ENCODE results near the gene EVA1C. TPM values are rescaled to one million over a fixed set of nuclear protein-coding genes. Genes with fewer than 3 reads are reported as not detected.
A peak's percentile ranks its signal among the peaks of the same experiment; 100 is the strongest.
"Not testable (repeated sequence)": the region's sequence is repeated elsewhere in the genome, so short reads cannot be mapped to it uniquely, and the experiment has no call there.

EVA1C gene
- total and polyA plus RNA-seq, 5 donors: 18.0 to 39.8 (median 21.2) TPM

DNA sequence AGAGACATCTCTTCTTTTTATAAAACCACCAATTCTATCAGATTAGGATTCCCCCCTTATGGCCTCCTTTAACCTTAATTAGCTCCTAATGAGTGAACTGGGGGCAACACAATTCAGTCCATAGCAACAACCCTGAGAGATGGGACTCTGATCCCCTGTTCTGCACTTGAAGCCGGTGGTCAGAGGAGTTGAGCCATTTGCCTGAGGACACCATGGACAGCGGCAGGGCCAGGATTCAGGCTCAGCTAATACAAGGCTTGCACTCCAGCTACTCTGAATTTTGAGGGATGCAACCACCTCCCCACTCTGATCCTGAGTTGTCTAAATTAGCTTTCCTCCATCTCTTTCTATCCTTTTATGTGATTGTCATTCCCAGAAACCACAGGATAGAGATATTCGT is 93.3 kb downstream of the EVA1C start:
- DNase-seq; intact Hi-C loops (cut with DNase I); ATAC-seq; H3K27me3 ChIP-seq (ENCODE audit: control insufficient read depth, insufficient read depth); H3K4me1 ChIP-seq (ENCODE audit: control insufficient read depth, insufficient read depth, low read length); H3K9me3 ChIP-seq (ENCODE audit: control insufficient read depth, low read length); H3K27ac ChIP-seq (ENCODE audit: low read length); H3K4me3 ChIP-seq (ENCODE audit: low read length): not testable (repeated sequence)
- WGBS: 89% methylated on average over 3 of the region's 3 CpGs

DNA sequence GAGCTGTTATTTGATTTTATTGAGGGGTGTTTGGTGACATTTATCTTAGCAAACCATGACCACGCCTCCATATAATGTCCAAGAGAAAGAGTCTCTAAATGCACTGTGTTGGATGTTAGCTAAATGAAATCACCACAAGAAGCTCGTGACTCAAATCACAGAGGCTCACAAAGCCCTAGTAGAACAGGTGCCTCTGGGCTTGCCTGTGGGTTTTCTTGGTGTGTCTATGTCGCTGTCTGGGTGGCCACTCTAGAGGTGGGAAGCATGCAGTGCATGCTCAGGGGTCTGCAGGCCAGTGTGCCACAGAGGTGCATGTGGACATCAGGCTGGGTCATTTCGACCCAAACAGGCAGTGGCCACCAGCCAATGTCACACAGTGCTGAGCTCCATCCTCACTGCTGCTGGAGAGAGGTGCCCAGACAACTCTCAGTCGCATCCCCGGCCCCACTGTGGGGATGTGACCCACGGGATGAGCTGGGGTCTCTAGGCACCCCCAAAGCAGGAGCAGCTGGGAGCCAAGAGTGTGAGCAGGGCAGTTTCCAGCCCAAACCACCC is 94.0 kb downstream of the EVA1C start:
- H3K4me1 ChIP-seq (ENCODE audit: control insufficient read depth, insufficient read depth, low read length); DNase-seq; H3K27ac ChIP-seq (ENCODE audit: low read length); ATAC-seq; intact Hi-C loops (cut with DNase I); H3K27me3 ChIP-seq (ENCODE audit: control insufficient read depth, insufficient read depth); H3K9me3 ChIP-seq (ENCODE audit: control insufficient read depth, low read length); H3K4me3 ChIP-seq (ENCODE audit: low read length): not testable (repeated sequence)
- 93% methylated on average over 7 of the region's 7 CpGs for WGBS

DNA sequence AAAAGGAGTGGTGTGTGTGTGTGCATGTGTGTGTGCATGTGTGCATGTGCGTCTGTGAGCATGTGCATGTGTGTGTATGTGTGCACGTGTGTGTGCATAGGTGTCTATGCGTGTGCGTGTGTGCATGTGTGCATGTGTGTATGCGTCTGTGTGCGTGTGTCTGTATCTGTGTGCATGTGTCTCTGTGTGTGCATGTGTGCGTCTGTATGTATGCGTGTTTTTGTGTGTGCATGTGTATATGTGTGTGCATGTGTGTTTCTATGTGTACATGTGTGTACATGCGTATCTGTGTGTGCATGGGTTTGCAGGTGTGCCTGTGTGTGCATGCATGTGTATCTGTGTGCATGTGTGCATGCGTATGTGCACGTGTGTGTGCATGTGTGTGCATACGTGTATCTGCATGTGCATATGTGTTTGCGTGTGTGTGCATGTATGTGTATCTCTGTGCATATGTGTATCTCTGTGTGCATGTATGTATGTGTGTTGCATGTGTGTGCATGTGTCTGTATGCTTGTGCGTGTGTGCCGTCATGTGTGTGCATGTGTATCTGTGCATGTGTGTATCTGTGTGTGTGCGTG is 94.9 kb downstream of the EVA1C start:
- H3K27ac ChIP-seq (ENCODE audit: low read length): no peak overlapping the region
- peak; percentile 35 to 48 for ATAC-seq
- intact Hi-C loops (cut with DNase I): no loop called here
- peaks cover 6% of the 10 kb centered on the region for H3K4me1 ChIP-seq (ENCODE audit: control insufficient read depth, insufficient read depth, low read length)
- no peak for DNase-seq
- 92% methylated on average over 16 of the region's 16 CpGs for whole genome bisulfite sequencing
- H3K9me3 ChIP-seq (ENCODE audit: control insufficient read depth, low read length): no peaks in the 10 kb centered on the region
- no peaks in the 10 kb centered on the region for H3K27me3 ChIP-seq (ENCODE audit: control insufficient read depth, insufficient read depth)
- H3K4me3 ChIP-seq (ENCODE audit: low read length): no peak overlapping the region

DNA sequence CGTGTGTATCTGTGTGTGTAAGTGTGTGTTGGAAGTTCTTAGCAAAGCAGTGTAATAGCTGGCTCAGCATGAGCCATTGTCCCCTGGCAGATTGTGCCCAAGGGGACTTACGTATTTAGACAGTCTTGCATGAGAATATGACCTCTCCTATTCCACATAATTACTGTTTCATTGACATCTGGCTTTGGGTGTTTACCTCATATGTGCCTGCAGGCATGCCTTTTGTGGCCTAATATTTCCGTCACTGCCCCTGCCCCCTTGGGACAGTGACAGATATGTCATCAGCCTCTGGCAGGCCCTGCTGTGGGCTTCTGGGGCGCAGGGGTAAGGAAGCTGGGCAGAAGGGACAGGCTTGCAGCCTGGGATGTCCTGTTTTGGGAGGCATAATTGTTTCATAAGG is 95.5 kb downstream of the EVA1C start:
- H3K4me1 ChIP-seq (ENCODE audit: control insufficient read depth, insufficient read depth, low read length); H3K27me3 ChIP-seq (ENCODE audit: control insufficient read depth, insufficient read depth); intact Hi-C loops (cut with DNase I); H3K9me3 ChIP-seq (ENCODE audit: control insufficient read depth, low read length); H3K4me3 ChIP-seq (ENCODE audit: low read length): not testable (repeated sequence)
- WGBS: 42% methylated on average over 4 of the region's 4 CpGs
- peak overlapping the region; percentile 72 for H3K27ac ChIP-seq (ENCODE audit: low read length)
- peak in 1 of 2 donors; percentile 54 for ATAC-seq
- DNase-seq: peak in 1 of 3 donors; percentile 58

DNA sequence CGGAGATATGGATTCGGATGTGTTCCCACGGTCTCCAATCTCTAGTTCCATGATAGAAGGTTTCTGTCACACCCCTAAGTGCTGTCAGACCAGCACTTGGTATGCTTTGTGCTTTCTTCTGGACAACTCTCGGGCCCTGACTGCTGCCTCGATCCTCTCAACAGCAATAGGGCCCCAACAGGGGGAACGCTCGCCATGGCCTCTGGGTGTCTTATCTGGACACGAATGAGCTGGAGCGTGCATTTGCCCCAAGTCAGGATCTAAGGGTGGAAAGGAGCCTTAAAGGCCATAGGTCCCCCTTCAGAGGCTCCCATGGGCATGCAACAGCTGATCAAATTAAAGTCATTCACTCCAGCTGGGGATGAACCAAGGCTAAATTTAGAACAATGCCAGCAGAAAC is 96.1 kb downstream of the EVA1C start:
- peaks cover 6% of the 10 kb centered on the region for H3K4me1 ChIP-seq (ENCODE audit: control insufficient read depth, insufficient read depth, low read length)
- H3K4me3 ChIP-seq (ENCODE audit: low read length): no peak overlapping the region
- peak in 2 of 3 donors; percentile 48 to 67 for DNase-seq
- peak overlapping the region; percentile 72 for H3K27ac ChIP-seq (ENCODE audit: low read length)
- intact Hi-C loops (cut with DNase I): no loop called here
- WGBS: 42% methylated on average over 9 of the region's 9 CpGs
- no peaks in the 10 kb centered on the region for H3K27me3 ChIP-seq (ENCODE audit: control insufficient read depth, insufficient read depth)
- ATAC-seq: no peak
- H3K9me3 ChIP-seq (ENCODE audit: control insufficient read depth, low read length): no peaks in the 10 kb centered on the region

DNA sequence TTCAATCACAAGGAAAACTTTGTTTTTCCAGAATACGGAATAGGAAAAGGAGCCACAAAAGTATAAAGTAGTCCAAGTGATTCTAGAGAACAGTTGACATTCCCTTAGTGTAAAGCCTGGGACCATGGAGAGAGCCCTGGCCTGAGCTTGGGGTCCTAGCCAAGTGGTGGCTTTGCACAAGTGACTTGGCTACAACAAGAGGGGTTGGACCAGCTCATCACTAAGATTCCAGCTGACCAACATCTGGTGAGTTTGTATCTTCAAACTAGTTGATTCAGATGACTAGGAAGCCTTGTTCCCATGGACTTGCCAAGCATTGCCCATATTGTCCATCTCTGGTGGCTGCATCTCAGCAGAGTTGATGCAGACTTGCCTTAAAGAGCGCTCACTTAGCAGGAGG is 96.5 kb downstream of the EVA1C start:
- 69% methylated on average over 2 of the region's 2 CpGs for WGBS
- intact Hi-C loops (cut with DNase I); ATAC-seq; H3K27me3 ChIP-seq (ENCODE audit: control insufficient read depth, insufficient read depth); H3K9me3 ChIP-seq (ENCODE audit: control insufficient read depth, low read length); H3K4me3 ChIP-seq (ENCODE audit: low read length); H3K4me1 ChIP-seq (ENCODE audit: control insufficient read depth, insufficient read depth, low read length); DNase-seq: not testable (repeated sequence)
- H3K27ac ChIP-seq (ENCODE audit: low read length): peak overlapping the region; percentile 23

DNA sequence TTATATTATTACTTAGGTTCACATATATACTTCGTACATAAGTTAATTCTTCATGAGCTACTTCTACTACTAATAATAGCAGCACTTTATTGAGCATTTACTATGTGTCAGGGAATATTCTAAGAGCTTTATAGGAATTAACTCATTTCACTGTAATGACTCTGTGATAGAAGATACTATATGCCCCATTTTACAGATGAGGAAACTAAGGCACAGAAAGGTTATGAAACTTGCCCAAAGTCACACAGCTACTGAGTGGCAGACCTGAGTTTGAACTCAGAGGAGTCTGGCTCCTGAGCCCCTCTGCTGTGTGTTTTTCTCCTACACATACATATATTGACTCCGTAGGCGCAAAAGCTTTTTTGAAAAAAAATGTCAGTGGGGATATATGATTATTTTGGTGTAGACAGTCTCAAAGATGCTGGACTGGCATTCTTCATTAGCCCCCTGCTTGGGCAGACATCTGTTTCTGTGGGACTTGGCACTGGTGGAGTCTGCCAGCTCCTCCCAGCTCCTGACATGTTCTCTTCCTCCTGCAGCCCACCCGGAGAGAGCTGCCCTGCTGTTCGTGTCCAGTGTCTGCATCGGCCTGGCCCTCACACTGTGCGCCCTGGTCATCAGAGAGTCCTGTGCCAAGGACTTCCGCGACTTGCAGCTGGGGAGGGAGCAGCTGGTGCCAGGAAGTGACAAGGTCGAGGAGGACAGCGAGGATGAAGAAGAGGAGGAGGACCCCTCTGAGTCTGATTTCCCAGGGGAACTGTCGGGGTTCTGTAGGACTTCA is 102.0 kb downstream of the EVA1C start:
- H3K4me3 ChIP-seq (ENCODE audit: low read length): no peak overlapping the region
- ATAC-seq: no peak
- peaks cover 2% of the 10 kb centered on the region for H3K4me1 ChIP-seq (ENCODE audit: control insufficient read depth, insufficient read depth, low read length)
- intact Hi-C loops (cut with DNase I): no loop called here
- no peaks in the 10 kb centered on the region for H3K9me3 ChIP-seq (ENCODE audit: control insufficient read depth, low read length)
- WGBS: 68% methylated on average over 12 of the region's 12 CpGs
- no peak for DNase-seq
- H3K27me3 ChIP-seq (ENCODE audit: control insufficient read depth, insufficient read depth): no peaks in the 10 kb centered on the region
- no peak overlapping the region for H3K27ac ChIP-seq (ENCODE audit: low read length)

DNA sequence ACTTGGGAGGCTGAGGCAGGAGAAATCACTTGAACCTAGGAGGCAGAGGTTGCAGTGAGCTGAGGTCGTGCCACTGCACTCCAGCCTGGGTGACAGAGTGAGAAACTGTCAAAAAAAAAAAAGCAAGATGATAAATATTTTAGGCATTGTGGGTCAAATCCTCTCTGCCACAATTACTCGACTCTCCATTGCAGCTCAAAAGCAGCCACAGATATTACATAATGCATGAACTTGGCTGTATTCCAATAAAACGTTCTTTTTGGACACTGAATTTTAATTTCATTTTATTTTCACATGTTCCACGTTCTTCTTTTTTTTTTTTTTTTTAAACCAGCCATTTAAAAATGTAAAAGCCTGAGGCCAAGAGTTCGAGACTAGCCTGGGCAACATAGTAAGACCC is 103.4 kb downstream of the EVA1C start:
- DNase-seq: no peak
- Histone ChIP-seq H3K27me3 (ENCODE audit: control insufficient read depth, insufficient read depth) (no peaks in the 10 kb centered on the region), H3K9me3 (ENCODE audit: control insufficient read depth, low read length) (no peaks in the 10 kb centered on the region), H3K27ac (ENCODE audit: low read length) (no peak overlapping the region), H3K4me1 (ENCODE audit: control insufficient read depth, insufficient read depth, low read length) (peaks cover 6% of the 10 kb centered on the region), H3K4me3 (ENCODE audit: low read length) (no peak overlapping the region)
- ATAC-seq: no peak
- WGBS: 30% methylated on average over 5 of the region's 5 CpGs
- intact Hi-C loops (cut with DNase I): no loop called here

DNA sequence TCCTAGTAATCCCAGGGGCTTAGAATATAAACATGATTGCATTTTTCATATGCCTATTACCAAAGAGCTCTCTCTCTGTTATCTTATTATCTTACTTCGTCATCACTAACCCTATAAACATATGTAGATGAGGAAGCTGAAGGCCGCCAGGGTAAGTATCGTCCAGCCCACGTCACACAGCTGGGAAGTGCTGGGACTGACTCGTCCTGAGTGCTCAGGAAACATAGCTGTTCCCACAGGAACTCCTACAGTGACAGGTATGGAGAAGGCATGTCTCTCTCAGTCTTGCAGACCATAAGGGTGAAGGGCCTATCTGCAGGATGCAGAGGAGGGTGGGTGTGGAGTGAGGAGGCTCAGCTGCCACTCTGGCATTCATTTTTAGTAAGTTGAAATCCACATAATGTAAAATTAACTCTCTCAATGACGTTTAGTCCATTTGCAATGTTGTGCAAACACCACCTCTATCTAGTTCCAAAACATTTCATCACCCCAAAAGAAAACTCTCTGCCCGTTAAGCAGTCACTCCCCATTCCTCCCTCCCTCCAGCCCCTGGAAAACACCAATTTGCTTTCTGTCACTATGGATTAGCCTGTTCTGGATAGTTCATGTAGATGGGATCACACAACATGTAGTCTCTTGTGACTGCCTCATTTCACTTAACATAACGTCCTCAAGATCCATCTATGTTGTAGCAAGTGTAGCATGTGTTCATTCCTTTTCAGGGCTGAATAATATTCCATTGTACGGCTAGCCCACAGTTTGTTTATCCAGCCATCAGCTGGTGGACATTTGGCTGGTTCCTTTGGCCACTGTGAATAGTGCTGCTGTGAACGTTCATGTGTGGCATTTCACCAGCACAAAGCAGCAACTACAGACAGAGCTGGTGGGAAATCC is 104.5 kb downstream of the EVA1C start:
- Histone ChIP-seq H3K9me3 (ENCODE audit: control insufficient read depth, low read length) (no peaks in the 10 kb centered on the region), H3K27me3 (ENCODE audit: control insufficient read depth, insufficient read depth) (no peaks in the 10 kb centered on the region), H3K4me1 (ENCODE audit: control insufficient read depth, insufficient read depth, low read length) (peaks cover 10% of the 10 kb centered on the region), H3K4me3 (ENCODE audit: low read length) (no peak overlapping the region), H3K27ac (ENCODE audit: low read length) (no peak overlapping the region)
- intact Hi-C loops (cut with DNase I): no loop called here
- DNase-seq: peak in 1 of 3 donors; percentile 70
- ATAC-seq: peak in 1 of 2 donors; percentile 58
- WGBS: 42% methylated on average over 10 of the region's 10 CpGs

DNA sequence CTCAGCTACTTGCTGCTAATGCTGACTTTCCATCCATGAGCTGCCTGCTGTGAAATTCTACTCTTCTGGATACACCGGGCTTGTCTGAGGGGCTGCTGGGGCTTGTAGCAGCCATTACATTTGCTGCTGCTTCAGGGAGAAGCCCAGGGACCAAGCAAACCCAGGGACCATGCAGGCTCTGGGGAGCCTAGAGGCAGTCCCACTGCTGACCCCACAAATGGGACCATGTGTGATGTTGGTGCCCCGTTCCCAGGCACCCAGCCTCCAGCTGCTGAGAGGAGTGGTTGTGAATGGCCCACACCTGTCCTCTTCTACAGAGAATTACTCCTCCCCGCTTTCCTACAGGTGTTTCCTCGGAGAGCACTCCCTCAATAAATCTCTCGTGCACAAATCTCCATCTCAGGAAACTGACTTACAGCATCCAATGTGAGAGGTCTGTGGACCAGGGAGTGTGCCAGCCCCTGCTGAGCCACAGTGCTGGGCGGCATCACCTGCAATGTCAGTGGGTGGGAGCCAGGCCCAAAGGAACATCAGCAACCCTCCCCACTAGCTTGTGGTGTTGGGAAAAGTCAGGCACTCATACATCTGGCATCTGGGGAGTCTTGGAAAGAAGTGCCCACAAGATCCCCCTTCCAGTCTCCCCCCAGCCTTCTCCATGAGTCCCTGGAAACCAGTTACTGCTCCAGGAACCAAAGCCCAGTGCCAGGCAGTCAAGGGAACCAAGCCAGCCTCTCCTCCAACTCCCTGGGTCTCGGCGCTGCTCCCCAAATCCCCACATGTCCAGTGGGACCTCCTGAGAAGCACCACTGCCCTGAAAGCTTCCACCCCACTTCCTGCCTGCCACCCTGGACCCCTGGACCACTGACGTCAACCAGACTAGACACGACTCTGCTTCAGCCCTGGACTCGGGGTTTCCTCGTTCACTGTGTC is 107.7 kb downstream of the EVA1C start:
- intact Hi-C loops (cut with DNase I): no loop called here
- H3K4me1 ChIP-seq (ENCODE audit: control insufficient read depth, insufficient read depth, low read length): peaks cover 19% of the 10 kb centered on the region
- H3K27ac ChIP-seq (ENCODE audit: low read length): peak overlapping the region; percentile 80
- H3K27me3 ChIP-seq (ENCODE audit: control insufficient read depth, insufficient read depth): no peaks in the 10 kb centered on the region
- WGBS: 71% methylated on average over 12 of the region's 12 CpGs
- H3K9me3 ChIP-seq (ENCODE audit: control insufficient read depth, low read length): no peaks in the 10 kb centered on the region
- ATAC-seq: no peak
- no peak overlapping the region for H3K4me3 ChIP-seq (ENCODE audit: low read length)
- DNase-seq: peak in 1 of 3 donors; percentile 56

All from right cardiac atrium (tissue), 5 donors.